ENCODE data around the gene WDR86.

GRCh38 chr7:151409667-151410404 is at the start of gene WDR86:
- TF ChIP-seq CTCF (IDR thresholded peaks at IDR 0.05; ENCODE audit: low read length) = no peak
- no peak for TF ChIP-seq EZH2phosphoT487 (IDR thresholded peaks at IDR 0.05; ENCODE audit: low read length)
- no peak for TF ChIP-seq EZH2 (optimal IDR thresholded peaks at IDR 0.05; ENCODE audit: low read depth, low read length)

Measured in MM.1S (cell line).